Mucosa of stomach (tissue), 1 donor: ENCODE measurements around the gene HOXA5.
A peak's percentile ranks its signal among the peaks of the same experiment; 100 is the strongest.

Experiments
- H3K27me3 ChIP-seq: one replicate; pipeline ENCODE4 v1.7.0; 2013; ENCODE audit warnings: mild to moderate bottlenecking, low read length; ENCODE audit not compliant: control insufficient read depth, insufficient read depth
- H3K36me3 ChIP-seq: one replicate; pipeline ENCODE4 v1.7.0; 2013; ENCODE audit warnings: low read length; ENCODE audit not compliant: control insufficient read depth, insufficient read depth
- H3K4me1 ChIP-seq: one replicate; pipeline ENCODE4 v1.7.0; 2013; ENCODE audit warnings: mild to moderate bottlenecking, low read length; ENCODE audit not compliant: control insufficient read depth, insufficient read depth
- H3K4me3 ChIP-seq: one replicate; pipeline ENCODE4 v1.7.0; 2013; ENCODE audit warnings: low read length
- H3K9ac ChIP-seq: one replicate; pipeline ENCODE4 v1.7.0; 2013; ENCODE audit warnings: mild to moderate bottlenecking, low read length, moderate library complexity
- H3K9me3 ChIP-seq: one replicate; pipeline ENCODE4 v1.7.0; 2013; ENCODE audit warnings: mild to moderate bottlenecking, low read length, moderate library complexity; ENCODE audit not compliant: control insufficient read depth
- donor health status: Pancreatic carcinoma.

Gene HOXA5

DNA sequence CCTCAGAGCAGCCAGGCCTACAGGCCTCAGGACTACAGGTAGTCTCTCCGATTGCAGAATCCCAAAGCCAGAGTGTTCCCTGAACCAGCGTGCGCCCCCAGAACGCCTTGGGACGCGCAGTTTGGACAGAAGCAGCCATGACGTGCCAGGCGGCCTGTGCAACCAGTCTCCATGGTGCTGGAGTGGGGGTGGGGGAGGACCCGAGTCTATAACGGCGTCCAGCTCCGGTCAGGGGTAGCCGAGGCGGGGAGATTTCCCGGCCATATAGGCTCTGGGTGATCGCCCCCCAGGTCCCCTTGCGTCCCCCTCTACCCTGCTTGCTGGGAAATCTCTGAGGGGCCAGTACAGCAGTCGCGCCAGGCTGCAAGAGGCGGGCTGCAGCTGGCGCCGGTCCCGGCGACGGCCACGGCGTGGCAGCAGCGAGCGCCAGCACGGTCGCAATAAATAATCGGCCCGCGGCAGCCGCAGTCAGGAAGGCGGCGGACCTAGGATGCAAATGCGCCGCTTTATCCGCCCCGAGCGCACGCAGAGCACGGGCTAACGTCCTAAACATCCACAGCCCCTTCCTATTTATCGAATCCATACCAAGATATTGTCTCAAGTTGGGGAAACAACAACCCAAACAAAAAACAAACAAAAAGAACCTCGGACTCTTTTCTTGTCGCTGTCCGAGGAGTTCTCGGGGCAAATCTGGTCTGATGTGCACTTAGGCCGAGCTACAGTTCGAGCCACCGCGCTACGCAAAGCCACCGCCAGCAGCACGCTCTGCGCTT is 7.3 kb upstream of the HOXA5 start:
- Histone ChIP-seq H3K4me1 (peaks cover 45% of the 10 kb centered on the region), H3K36me3 (no peaks in the 10 kb centered on the region), H3K9me3 (no peaks in the 10 kb centered on the region), H3K9ac (no peak overlapping the region), H3K27me3 (peaks cover 90% of the 10 kb centered on the region), H3K4me3 (peak overlapping the region; percentile 44)

GRCh38 chr7:27149842-27150567 is 6.5 kb upstream of the HOXA5 start:
- H3K27me3 ChIP-seq = peaks cover 90% of the 10 kb centered on the region
- no peaks in the 10 kb centered on the region for H3K9me3 ChIP-seq
- H3K4me1 ChIP-seq = peaks cover 40% of the 10 kb centered on the region
- H3K4me3 ChIP-seq = peak overlapping the region; percentile 44
- no peaks in the 10 kb centered on the region for H3K36me3 ChIP-seq
- no peak overlapping the region for H3K9ac ChIP-seq

GRCh38 chr7:27148756-27149641 is 5.5 kb upstream of the HOXA5 start:
- Histone ChIP-seq H3K27me3 (peaks cover 90% of the 10 kb centered on the region), H3K9ac (no peak overlapping the region), H3K36me3 (no peaks in the 10 kb centered on the region), H3K9me3 (no peaks in the 10 kb centered on the region), H3K4me1 (peaks cover 42% of the 10 kb centered on the region), H3K4me3 (no peak overlapping the region)

GRCh38 chr7:27148031-27148755 is 4.7 kb upstream of the HOXA5 start:
- H3K27me3 ChIP-seq = peaks cover 84% of the 10 kb centered on the region
- peaks cover 42% of the 10 kb centered on the region for H3K4me1 ChIP-seq
- H3K36me3 ChIP-seq = no peaks in the 10 kb centered on the region
- no peak overlapping the region for H3K4me3 ChIP-seq
- H3K9me3 ChIP-seq = no peaks in the 10 kb centered on the region
- H3K9ac ChIP-seq = no peak overlapping the region

DNA sequence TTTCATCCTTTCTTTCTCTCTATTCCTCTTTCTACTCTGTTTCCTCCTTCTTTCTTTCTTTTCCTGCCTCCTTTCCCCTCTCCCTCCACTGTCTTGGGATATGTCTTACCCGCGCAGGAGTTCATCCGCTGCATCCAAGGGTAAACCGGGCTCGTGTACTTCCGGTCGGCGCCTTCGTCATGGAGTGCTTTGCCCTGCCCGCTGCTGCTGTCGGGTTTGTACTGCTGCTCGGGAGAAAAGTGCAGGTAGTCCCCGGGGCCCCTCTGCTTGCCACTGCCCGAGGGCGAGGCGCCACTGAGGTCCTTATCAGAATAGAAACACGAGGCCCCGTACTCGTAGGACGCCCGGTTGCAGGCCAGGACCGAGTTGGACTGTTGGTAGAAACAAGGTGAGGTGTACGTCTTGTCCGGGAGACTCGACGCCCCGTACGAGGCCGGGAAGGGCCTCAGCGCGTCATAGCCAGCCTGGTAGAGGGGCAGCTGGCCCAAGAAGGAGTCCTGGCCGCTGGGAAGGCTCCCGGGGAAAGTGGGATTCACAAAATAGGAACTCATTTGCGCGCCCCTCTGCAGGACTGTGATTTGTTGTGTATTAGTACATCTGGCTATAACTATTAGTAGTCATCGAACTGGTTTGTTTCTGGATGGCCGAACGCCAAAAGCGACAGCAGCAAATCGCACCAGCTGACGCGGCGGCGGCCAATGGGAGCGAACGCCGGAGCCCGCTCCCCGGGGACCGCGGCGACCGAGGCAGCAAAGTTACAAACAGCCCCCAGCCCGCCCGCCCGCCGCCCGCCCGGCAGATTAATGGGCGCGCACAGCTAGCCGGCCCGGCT is 3.9 kb upstream of the HOXA5 start, which contains the start of gene HOXA6:
Gene HOXA6 (minus strand): TSS at position 576 of the 832 bp plus-strand sequence. CDS start 25 bp downstream, at position 551.
- Histone ChIP-seq H3K4me1 (peaks cover 37% of the 10 kb centered on the region), H3K27me3 (peaks cover 77% of the 10 kb centered on the region), H3K36me3 (no peaks in the 10 kb centered on the region), H3K4me3 (no peak within 1 kb of the TSS), H3K9me3 (no peaks in the 10 kb centered on the region), H3K9ac (no peak within 1 kb of the TSS)

GRCh38 chr7:27146491-27147198 is 3.2 kb upstream of the HOXA5 start:
- Histone ChIP-seq H3K27me3 (peaks cover 74% of the 10 kb centered on the region), H3K36me3 (no peaks in the 10 kb centered on the region), H3K9me3 (no peaks in the 10 kb centered on the region), H3K4me1 (peaks cover 32% of the 10 kb centered on the region), H3K4me3 (no peak overlapping the region), H3K9ac (no peak overlapping the region)

DNA sequence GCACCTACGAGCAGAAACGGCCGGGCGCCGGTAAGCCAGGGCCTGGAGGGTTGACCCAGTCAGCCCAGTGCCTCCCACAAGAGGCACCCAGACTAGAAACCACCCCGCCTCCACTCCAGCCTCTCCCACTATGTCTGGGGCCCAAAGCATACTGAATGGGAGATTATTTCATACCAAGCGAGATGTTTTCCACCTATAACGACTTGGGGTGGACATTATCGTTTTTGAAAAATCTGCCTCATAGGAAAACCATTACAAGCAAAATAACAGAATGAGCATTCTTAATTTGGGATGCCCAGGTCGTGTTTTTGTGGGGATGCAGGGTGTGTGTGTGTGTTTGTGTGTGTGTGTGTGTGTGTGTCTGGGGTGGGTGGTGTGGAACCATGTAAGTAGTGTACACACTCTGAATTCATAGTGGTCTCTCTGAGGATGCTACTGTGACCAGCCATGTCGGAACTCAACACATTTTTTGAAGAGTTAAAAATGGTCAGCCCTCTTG is 2.5 kb upstream of the HOXA5 start:
- Histone ChIP-seq H3K9ac (no peak overlapping the region), H3K4me3 (no peak overlapping the region), H3K9me3 (no peaks in the 10 kb centered on the region), H3K4me1 (peaks cover 26% of the 10 kb centered on the region), H3K27me3 (peaks cover 67% of the 10 kb centered on the region), H3K36me3 (no peaks in the 10 kb centered on the region)

GRCh38 chr7:27145165-27145913 is 1.9 kb upstream of the HOXA5 start:
- Histone ChIP-seq H3K27me3 (peaks cover 60% of the 10 kb centered on the region), H3K4me1 (peaks cover 21% of the 10 kb centered on the region), H3K9me3 (no peaks in the 10 kb centered on the region), H3K36me3 (no peaks in the 10 kb centered on the region), H3K9ac (no peak overlapping the region), H3K4me3 (no peak overlapping the region)

GRCh38 chr7:27144781-27145164 is 1.3 kb upstream of the HOXA5 start:
- Histone ChIP-seq H3K9ac (no peak overlapping the region), H3K27me3 (peaks cover 55% of the 10 kb centered on the region), H3K4me1 (peaks cover 18% of the 10 kb centered on the region), H3K4me3 (peak overlapping the region; percentile 78), H3K9me3 (no peaks in the 10 kb centered on the region), H3K36me3 (no peaks in the 10 kb centered on the region)
